Keratinocyte (primary cell): ENCODE results near the gene B4GALT2. TPM values are rescaled to one million over a fixed set of nuclear protein-coding genes. Genes with fewer than 3 reads are reported as not detected.

ENCODE experiments used
- DNase-seq: peaks from one replicate; pipeline ENCODE4 v3.0.0-alpha.2; 2011; ENCODE audit warnings: low read depth, missing footprints, low spot score
- FAIRE-seq: peaks from 2 replicates; lab custom pipeline; 2011; peaks lifted over from hg19 to GRCh38; lab: Jason Lieb, UNC
- H2AFZ ChIP-seq: 2 replicates; pipeline ENCODE4 v1.6.0; 2012; ENCODE audit warnings: low read length, control low read depth, inconsistent platforms; ENCODE audit not compliant: control insufficient read depth
- H3K27ac ChIP-seq: 2 replicates; pipeline ENCODE4 v1.5.1; 2011; ENCODE audit warnings: low read length; ENCODE audit not compliant: control insufficient read depth, insufficient read depth
- H3K27me3 ChIP-seq: 3 replicates; pipeline ENCODE4 v1.6.0; 2011; ENCODE audit warnings: low read length; ENCODE audit not compliant: control insufficient read depth, insufficient read depth; ENCODE audit errors: extremely low read depth
- H3K36me3 ChIP-seq, 2 experiments: 2 replicates in 1 of 2; 3 replicates in 1 of 2; pipeline ENCODE4 v1.5.1; 2011; ENCODE audit warnings: low read length in 2 of 2, mild to moderate bottlenecking in 1 of 2; ENCODE audit not compliant: control insufficient read depth in 2 of 2, insufficient read depth in 2 of 2; ENCODE audit errors: extremely low read depth in 1 of 2
- H3K4me1 ChIP-seq: 3 replicates; pipeline ENCODE4 v1.5.1; 2011; ENCODE audit warnings: low read length; ENCODE audit not compliant: control insufficient read depth, insufficient read depth; ENCODE audit errors: extremely low read depth
- H3K4me2 ChIP-seq: 3 replicates; pipeline ENCODE4 v1.6.0; 2011; ENCODE audit warnings: low read depth, low read length; ENCODE audit not compliant: control insufficient read depth, insufficient read depth; ENCODE audit errors: extremely low read depth
- H3K4me3 ChIP-seq, 3 experiments: fragments of 200-600 bp in 1 of 3; sonication (generic) in 1 of 3; 2 replicates in 2 of 3; 3 replicates in 1 of 3; pipeline ENCODE4 v1.5.1; 2011 to 2016; ENCODE audit warnings: low read length in 3 of 3, mild to moderate bottlenecking in 3 of 3, control low read depth in 2 of 3, inconsistent platforms in 1 of 3, low read depth in 1 of 3, mixed read lengths in 1 of 3, mixed run types in 1 of 3, moderate library complexity in 1 of 3; ENCODE audit not compliant: control insufficient read depth in 2 of 3, insufficient read depth in 2 of 3; ENCODE audit errors: extremely low read depth in 1 of 3
- H3K79me2 ChIP-seq: 2 replicates; pipeline ENCODE4 v1.6.0; 2012; ENCODE audit warnings: low read length; ENCODE audit not compliant: control insufficient read depth, insufficient read depth
- H3K9ac ChIP-seq: 3 replicates; pipeline ENCODE4 v1.6.0; 2011; ENCODE audit warnings: low read length; ENCODE audit not compliant: control insufficient read depth, insufficient read depth; ENCODE audit errors: extremely low read depth
- H3K9me1 ChIP-seq: 3 replicates; pipeline ENCODE4 v1.6.0; 2011; ENCODE audit warnings: low read length; ENCODE audit not compliant: control insufficient read depth, insufficient read depth; ENCODE audit errors: extremely low read depth
- H3K9me3 ChIP-seq: 2 replicates; pipeline ENCODE4 v1.5.1; 2012; ENCODE audit warnings: low read depth, low read length; ENCODE audit not compliant: control insufficient read depth
- H4K20me1 ChIP-seq: 3 replicates; pipeline ENCODE4 v1.6.0; 2011; ENCODE audit warnings: low read length; ENCODE audit not compliant: control insufficient read depth, insufficient read depth; ENCODE audit errors: extremely low read depth
- CTCF ChIP-seq, 3 experiments: IDR thresholded peaks in 1 of 3; conservative IDR thresholded peaks in 1 of 3; optimal IDR thresholded peaks in 1 of 3; 2 replicates in 2 of 3; 3 replicates in 1 of 3; pipeline versions ENCODE3 to v1.5.1; 2011; ENCODE audit warnings: low read length in 3 of 3, mild to moderate bottlenecking in 3 of 3, moderate library complexity in 2 of 3, control low read depth in 1 of 3, inconsistent platforms in 1 of 3; ENCODE audit not compliant: insufficient read depth in 2 of 3; ENCODE audit errors: extremely low read depth in 1 of 3
- EZH2 ChIP-seq: IDR thresholded peaks from one replicate; pipeline ENCODE4 v1.6.1; 2012; ENCODE audit warnings: inconsistent platforms, mild to moderate bottlenecking, low read length, moderate library complexity
- dilution Hi-C: fragments of 300-500 bp; cut with MboI; formaldehyde crosslinking; loops from one replicate; pipeline ENCODE4 v1.7.0; 2020; ENCODE audit warnings: low sequenced_read_pairs; ENCODE audit not compliant: extremely low pct_ligation_motif_present
- polyA plus RNA-seq, 5 experiments: library from polyadenylated mRNA; depleted of rRNA in 3 of 5; stranded (reverse) in 3 of 5; stranded (forward) in 1 of 5; unstranded in 1 of 5; fragments of >200 nt; gene quantifications; 1 replicate in 1 of 5; 2 replicates in 3 of 5; 3 replicates in 1 of 5; pipeline versions ENCODE4 v1.2.1 to v1.2.3, GENCODE V29; 2011 to 2012; ENCODE audit warnings: missing spikeins in 2 of 5, low read depth in 1 of 5, low replicate concordance in 1 of 5

Gene B4GALT2
- polyA plus RNA-seq, 1 donor (not counting 4 experiments of a cell fraction or from before 2014, with no cell fraction given), result 39.6 TPM

GRCh38 chr1:43965316-43965715 is 13.7 kb upstream of the B4GALT2 start:
- H3K27ac ChIP-seq, result no peak overlapping the region
- no peaks in the 10 kb centered on the region for H4K20me1 ChIP-seq
- no peak overlapping the region for H3K4me3 ChIP-seq
- H3K27me3 ChIP-seq, result no peaks in the 10 kb centered on the region
- peaks cover under 1% of the 10 kb centered on the region for H3K4me1 ChIP-seq
- peaks cover 24 to 34% of the 10 kb centered on the region in 2 experiments for H3K36me3 ChIP-seq
- TF ChIP-seq CTCF (optimal IDR thresholded peaks at IDR 0.05 in 1 of 3, IDR thresholded peaks at IDR 0.05 in 1 of 3, conservative IDR thresholded peaks at IDR 0.05 in 1 of 3; ENCODE audit: extremely low read depth in 1 of 3, insufficient read depth in 2 of 3, low read length in 3 of 3) (no peak), EZH2 (no peak)
- dilution Hi-C loops, result no loop called here
- no peak for FAIRE-seq
- no peaks in the 10 kb centered on the region for H3K9me1 ChIP-seq
- no peak overlapping the region for H3K4me2 ChIP-seq
- H3K9me3 ChIP-seq, result no peaks in the 10 kb centered on the region
- no peak for DNase-seq
- peaks cover 4% of the 10 kb centered on the region for H3K79me2 ChIP-seq
- no peak overlapping the region for H2AFZ ChIP-seq
- H3K9ac ChIP-seq, result no peak overlapping the region

- FAIRE-seq, result no peak
- Histone ChIP-seq H3K4me3 (no peak overlapping the region), H3K9ac (no peak overlapping the region), H3K9me3 (no peaks in the 10 kb centered on the region), H3K9me1 (peaks cover 5% of the 10 kb centered on the region), H3K36me3 (peaks cover 27 to 30% of the 10 kb centered on the region in 2 experiments), H3K79me2 (peaks cover 17% of the 10 kb centered on the region), H3K27ac (no peak overlapping the region), H3K4me1 (peaks cover 11% of the 10 kb centered on the region), H2AFZ (no peak overlapping the region), H3K27me3 (no peaks in the 10 kb centered on the region), H4K20me1 (no peaks in the 10 kb centered on the region), H3K4me2 (no peak overlapping the region)
- DNase-seq, result no peak
- TF ChIP-seq EZH2 (no peak), CTCF (optimal IDR thresholded peaks at IDR 0.05 in 1 of 3, IDR thresholded peaks at IDR 0.05 in 1 of 3, conservative IDR thresholded peaks at IDR 0.05 in 1 of 3; ENCODE audit: extremely low read depth in 1 of 3, insufficient read depth in 2 of 3, low read length in 3 of 3) (no peak)
- dilution Hi-C loops, result no loop called here
Observed at GRCh38 chr1:43968348-43968948, 10.6 kb upstream of the B4GALT2 start.
